Left lobe of liver (tissue), 2 donors: ENCODE results near the gene FILIP1L. TPM values are rescaled to one million over a fixed set of nuclear protein-coding genes. Genes with fewer than 3 reads are reported as not detected.
"Not testable (repeated sequence)": the region's sequence is repeated elsewhere in the genome, so short reads cannot be mapped to it uniquely, and the experiment has no call there.

Source experiments
- ATAC-seq: fragments of 200-7000 bp; cut with Tn5 transposase; one replicate; pipeline ENCODE4 v1.9.1; 2020; ENCODE audit warnings: mild to moderate bottlenecking, moderate library complexity
- DNase-seq: peaks from one replicate; pipeline ENCODE4 v3.0.0-alpha.2; 2020; ENCODE audit warnings: low spot score
- total RNA-seq: library from RNA; stranded (reverse); gene quantifications from one replicate; pipeline ENCODE4 v1.2.1, GENCODE V29; 2021
- donor health status: DM: no; HTN: no; CAD: no; lungs with moderate emphysema.
- donor health status: DM: no; HTN: yes; CAD: no.

The FILIP1L gene
- total RNA-seq, 1 donor from 2014 or later, result 0.93 TPM

- no peak for DNase-seq
- no peak for ATAC-seq
Observed at GRCh38 chr3:100100425-100100824, 13.9 kb downstream of the FILIP1L start.

- DNase-seq (no peak), ATAC-seq (no peak)
Observed at GRCh38 chr3:100099621-100100020, 14.7 kb downstream of the FILIP1L start.

GRCh38 chr3:100098784-100099070 lies 15.6 kb downstream of the FILIP1L start:
- ATAC-seq (no peak), DNase-seq (no peak)

GRCh38 chr3:100097919-100098783 lies 16.1 kb downstream of the FILIP1L start:
- DNase-seq, result peak; percentile 56
- peak; percentile 98 for ATAC-seq

GRCh38 chr3:100096866-100097265 lies 17.4 kb downstream of the FILIP1L start:
- DNase-seq (no peak), ATAC-seq (no peak)

GRCh38 chr3:100096286-100096685 lies 18.0 kb downstream of the FILIP1L start:
- ATAC-seq, DNase-seq: not testable (repeated sequence)

- ATAC-seq, result no peak
- DNase-seq, result no peak
Observed at GRCh38 chr3:100093831-100094230, 20.5 kb downstream of the FILIP1L start.

- no peak for DNase-seq
- ATAC-seq, result no peak
Observed at GRCh38 chr3:100090669-100091005, 23.7 kb downstream of the FILIP1L start.

- DNase-seq, result no peak
- ATAC-seq, result peak; percentile 52
Observed at GRCh38 chr3:100089812-100090668, 24.3 kb downstream of the FILIP1L start.

GRCh38 chr3:100088735-100089368 lies 25.4 kb downstream of the FILIP1L start:
- no peak for ATAC-seq
- DNase-seq, result no peak

GRCh38 chr3:100087198-100087597 lies 27.1 kb downstream of the FILIP1L start:
- no peak for ATAC-seq
- DNase-seq, result no peak

GRCh38 chr3:100086401-100086800 lies 27.9 kb downstream of the FILIP1L start:
- DNase-seq (no peak), ATAC-seq (no peak)

- DNase-seq (no peak), ATAC-seq (no peak)
Observed at GRCh38 chr3:100084100-100084806, 30.0 kb downstream of the FILIP1L start.

GRCh38 chr3:100083209-100083608 lies 31.1 kb downstream of the FILIP1L start:
- DNase-seq (no peak), ATAC-seq (no peak)

GRCh38 chr3:100082714-100083113 lies 31.6 kb downstream of the FILIP1L start:
- no peak for ATAC-seq
- DNase-seq, result no peak

GRCh38 chr3:100081986-100082692 lies 32.2 kb downstream of the FILIP1L start:
- DNase-seq (no peak), ATAC-seq (no peak)

GRCh38 chr3:100081311-100081710 lies 33.0 kb downstream of the FILIP1L start:
- ATAC-seq (no peak), DNase-seq (no peak)

- no peak for DNase-seq
- ATAC-seq, result peak; percentile 71
Observed at GRCh38 chr3:100080573-100080972, 33.7 kb downstream of the FILIP1L start.

GRCh38 chr3:100079328-100079727 lies 35.0 kb downstream of the FILIP1L start:
- DNase-seq, result no peak

More at GRCh38 chr3:100079328-100079727, 35.0 kb downstream of the FILIP1L start:
- no peak for ATAC-seq
